Mesothelial cell of epicardium (in vitro differentiated cells): ENCODE results near the gene NTRK3. TPM values are rescaled to one million over a fixed set of nuclear protein-coding genes. Genes with fewer than 3 reads are reported as not detected.

Experiments
- DNase-seq, 2 experiments: peaks; one replicate each; pipeline ENCODE4 v3.0.0; 2021; ENCODE audit warnings: low spot score in 2 of 2; ENCODE audit not compliant: unreplicated experiment in 2 of 2
- H3K27ac Mint-ChIP-seq: 2 replicates; pipeline ENCODE4 v1.8.0; 2021; ENCODE audit warnings: mixed read lengths
- H3K27me3 Mint-ChIP-seq: 2 replicates; pipeline ENCODE4 v1.8.0; 2021; ENCODE audit warnings: low read depth, mixed read lengths
- H3K36me3 Mint-ChIP-seq: 2 replicates; pipeline ENCODE4 v1.8.0; 2021; ENCODE audit warnings: mixed read lengths
- H3K4me1 Mint-ChIP-seq: 2 replicates; pipeline ENCODE4 v1.8.0; 2021; ENCODE audit warnings: mixed read lengths
- H3K4me3 Mint-ChIP-seq: 2 replicates; pipeline ENCODE4 v1.8.0; 2021; ENCODE audit warnings: mild to moderate bottlenecking, moderate library complexity, mixed read lengths
- H3K9me3 Mint-ChIP-seq: 2 replicates; pipeline ENCODE4 v1.8.0; 2021; ENCODE audit warnings: mixed read lengths
- CTCF ChIP-seq: fragments of 200-600 bp; sonication (generic); IDR thresholded peaks from one replicate; pipeline ENCODE4 v1.5.0; 2021; ENCODE audit warnings: antibody characterized with exemption; ENCODE audit not compliant: unreplicated experiment
- total RNA-seq: library from RNA; stranded (reverse); gene quantifications from 3 replicates; pipeline ENCODE4 v1.2.1, GENCODE V29; 2021

The NTRK3 gene
- total RNA-seq, 1 donor from 2014 or later, result 2.1 TPM

- peaks cover 34% of the 10 kb centered on the region for H3K27me3 Mint-ChIP-seq
- H3K4me3 Mint-ChIP-seq, result no peak overlapping the region
- peaks cover 2% of the 10 kb centered on the region for H3K4me1 Mint-ChIP-seq
- H3K36me3 Mint-ChIP-seq, result no peaks in the 10 kb centered on the region
- TF ChIP-seq CTCF, result no peak
- H3K27ac Mint-ChIP-seq, result no peak overlapping the region
- no peak for DNase-seq
- H3K9me3 Mint-ChIP-seq, result no peaks in the 10 kb centered on the region
Measured at GRCh38 chr15:88242586-88243555, 13.7 kb downstream of the NTRK3 start.

GRCh38 chr15:88241461-88241860 is 15.1 kb downstream of the NTRK3 start:
- Mint-ChIP-seq H3K9me3 (no peaks in the 10 kb centered on the region), H3K4me1 (no peaks in the 10 kb centered on the region), H3K4me3 (no peak overlapping the region), H3K27me3 (peaks cover 20% of the 10 kb centered on the region), H3K36me3 (no peaks in the 10 kb centered on the region), H3K27ac (no peak overlapping the region)
- DNase-seq, result no peak
- TF ChIP-seq CTCF, result no peak

DNA sequence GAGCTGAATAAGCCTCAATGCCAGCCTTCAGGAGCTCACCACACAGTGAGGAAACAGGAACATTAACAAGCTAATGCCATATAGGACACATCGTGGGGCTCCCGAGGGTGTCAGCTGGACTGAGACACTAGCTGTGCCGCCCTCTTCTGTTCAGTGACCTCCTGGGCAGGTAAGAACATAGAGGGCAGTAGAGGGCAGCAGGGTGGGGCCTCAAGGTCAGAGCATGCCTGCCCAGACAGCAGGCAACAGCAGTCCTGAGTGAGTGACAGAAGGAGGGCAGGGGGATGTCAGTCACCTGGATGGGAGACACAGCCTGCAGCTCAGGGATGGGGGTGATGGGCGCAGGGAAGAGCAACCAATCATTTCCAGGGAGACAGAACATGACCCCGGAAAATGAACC is 15.5 kb downstream of the NTRK3 start:
- no peak for TF ChIP-seq CTCF
- DNase-seq, result no peak
- Mint-ChIP-seq H3K4me3 (no peak overlapping the region), H3K4me1 (no peaks in the 10 kb centered on the region), H3K9me3 (no peaks in the 10 kb centered on the region), H3K27ac (no peak overlapping the region), H3K36me3 (no peaks in the 10 kb centered on the region), H3K27me3 (peaks cover 16% of the 10 kb centered on the region)

DNA sequence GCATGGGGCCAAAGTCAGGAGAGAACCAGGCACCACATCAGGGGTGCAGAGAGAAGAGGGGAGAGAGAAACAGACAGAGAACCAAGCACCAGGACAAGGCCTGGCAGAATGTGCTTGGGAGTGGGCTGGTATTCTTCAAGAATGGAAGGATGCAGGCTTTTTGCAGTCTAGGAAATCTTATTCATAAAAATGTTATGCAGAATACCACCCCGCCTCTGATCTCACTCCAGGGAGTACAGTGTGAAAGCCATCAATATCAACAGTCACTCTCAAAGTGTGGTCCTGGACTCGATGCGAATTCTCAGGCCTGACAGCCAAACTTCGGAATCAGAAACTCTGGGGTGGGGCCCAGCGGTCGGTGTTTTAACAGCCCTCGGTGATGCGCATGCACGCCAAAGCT is 16.9 kb downstream of the NTRK3 start:
- H3K9me3 Mint-ChIP-seq, result no peaks in the 10 kb centered on the region
- H3K4me3 Mint-ChIP-seq, result no peak overlapping the region
- H3K4me1 Mint-ChIP-seq, result no peaks in the 10 kb centered on the region
- TF ChIP-seq CTCF, result no peak
- DNase-seq, result no peak
- no peak overlapping the region for H3K27ac Mint-ChIP-seq
- peaks cover 9% of the 10 kb centered on the region for H3K27me3 Mint-ChIP-seq
- no peaks in the 10 kb centered on the region for H3K36me3 Mint-ChIP-seq

- TF ChIP-seq CTCF, result no peak
- peaks cover 15% of the 10 kb centered on the region for H3K27me3 Mint-ChIP-seq
- H3K36me3 Mint-ChIP-seq, result no peaks in the 10 kb centered on the region
- H3K27ac Mint-ChIP-seq, result no peak overlapping the region
- H3K4me3 Mint-ChIP-seq, result no peak overlapping the region
- no peak for DNase-seq
- no peaks in the 10 kb centered on the region for H3K9me3 Mint-ChIP-seq
- no peaks in the 10 kb centered on the region for H3K4me1 Mint-ChIP-seq
Measured at GRCh38 chr15:88238618-88239430, 17.7 kb downstream of the NTRK3 start.
